GM23248 (cell line): ENCODE results near the gene PCSK5.

Experiments
- EZH2 ChIP-seq: fragments of 200-600 bp; sonication (generic); IDR thresholded peaks from 2 replicates; pipeline ENCODE4 v1.6.1; 2018; ENCODE audit warnings: antibody characterized with exemption, mild to moderate bottlenecking; ENCODE audit not compliant: insufficient read depth, poor library complexity, severe bottlenecking
- EZH2phosphoT487 ChIP-seq: fragments of 200-600 bp; sonication (generic); IDR thresholded peaks from 2 replicates; pipeline ENCODE4 v1.6.1; 2018; ENCODE audit warnings: antibody characterized with exemption, moderate library complexity, mild to moderate bottlenecking, low read depth; ENCODE audit not compliant: insufficient read depth

GRCh38 chr9:76135902-76136301 lies 245.4 kb downstream of the PCSK5 start:
- TF ChIP-seq EZH2 (no peak), EZH2phosphoT487 (no peak)
